Right atrium auricular region (tissue), 2 donors: ENCODE results near the gene THYN1. TPM values are rescaled to one million over a fixed set of nuclear protein-coding genes. Genes with fewer than 3 reads are reported as not detected.

Experiments
- DNase-seq: peaks from one replicate; pipeline ENCODE4 v3.0.0-alpha.2; 2019; ENCODE audit warnings: low spot score
- H3K27ac ChIP-seq, 2 donors: fragments of 200-600 bp; sonication (generic); 1 replicate in 1 of 2; 2 replicates in 1 of 2; pipeline ENCODE4 v1.5.1; 2016 to 2019
- H3K27me3 ChIP-seq, 2 donors: fragments of 200-600 bp; sonication (generic); one replicate each; pipeline versions ENCODE4 v1.5.1 to v1.6.0; 2017 to 2019
- H3K36me3 ChIP-seq: fragments of 200-600 bp; sonication (generic); one replicate; pipeline ENCODE4 v1.5.1; 2016
- H3K4me1 ChIP-seq, 2 donors: fragments of 200-600 bp; sonication (generic); one replicate each; pipeline versions ENCODE4 v1.5.1 to v1.6.0; 2017 to 2019
- H3K4me3 ChIP-seq, 2 donors: fragments of 200-600 bp; sonication (generic); 1 replicate in 1 of 2; 2 replicates in 1 of 2; pipeline ENCODE4 v1.5.1; 2017 to 2019; ENCODE audit warnings: mild to moderate bottlenecking in 1 of 2, moderate library complexity in 1 of 2
- H3K9me3 ChIP-seq, 2 donors: fragments of 200-600 bp; sonication (generic); one replicate each; pipeline ENCODE4 v1.5.1; 2019
- CTCF ChIP-seq, 2 donors: fragments of 200-600 bp; sonication (generic); IDR thresholded peaks; one replicate each; pipeline ENCODE4 v1.5.1; 2019; ENCODE audit warnings: antibody characterized with exemption in 2 of 2
- total RNA-seq, 2 donors: library from RNA; depleted of rRNA; stranded (reverse); fragments of >200 nt; gene quantifications; one replicate each; pipeline ENCODE4 v1.1.0, GENCODE V29; 2016

Gene THYN1
- total RNA-seq, 2 donors from 2014 or later, result 35.8 to 47.1 TPM

- Histone ChIP-seq H3K4me1 (no peaks in the 10 kb centered on the region), H3K4me3 (no peak overlapping the region), H3K9me3 (no peaks in the 10 kb centered on the region), H3K36me3 (peaks cover 33% of the 10 kb centered on the region), H3K27me3 (no peaks in the 10 kb centered on the region), H3K27ac (no peak overlapping the region)
- DNase-seq, result no peak
- no peak for TF ChIP-seq CTCF (IDR thresholded peaks at IDR 0.05)
Observed at GRCh38 chr11:134264966-134265764, 12.0 kb upstream of the THYN1 start.

GRCh38 chr11:134261626-134262488 lies 8.7 kb upstream of the THYN1 start:
- H3K4me1 ChIP-seq, result no peaks in the 10 kb centered on the region
- no peak overlapping the region for H3K27ac ChIP-seq
- H3K27me3 ChIP-seq, result no peaks in the 10 kb centered on the region
- no peak overlapping the region for H3K4me3 ChIP-seq
- no peak for DNase-seq
- peak in 1 of 2 donors; percentile 46 for TF ChIP-seq CTCF (IDR thresholded peaks at IDR 0.05)
- peaks cover 56% of the 10 kb centered on the region for H3K36me3 ChIP-seq
- no peaks in the 10 kb centered on the region for H3K9me3 ChIP-seq

- Histone ChIP-seq H3K4me3 (no peak overlapping the region), H3K36me3 (peaks cover 56% of the 10 kb centered on the region), H3K9me3 (no peaks in the 10 kb centered on the region), H3K4me1 (no peaks in the 10 kb centered on the region), H3K27ac (no peak overlapping the region), H3K27me3 (no peaks in the 10 kb centered on the region)
- no peak for TF ChIP-seq CTCF (IDR thresholded peaks at IDR 0.05)
- DNase-seq, result no peak
Observed at GRCh38 chr11:134260983-134261382, 7.8 kb upstream of the THYN1 start.

GRCh38 chr11:134260503-134260902 lies 7.4 kb upstream of the THYN1 start:
- Histone ChIP-seq H3K27ac (no peak overlapping the region), H3K4me3 (no peak overlapping the region), H3K36me3 (peaks cover 56% of the 10 kb centered on the region), H3K9me3 (no peaks in the 10 kb centered on the region), H3K27me3 (no peaks in the 10 kb centered on the region), H3K4me1 (no peaks in the 10 kb centered on the region)
- no peak for TF ChIP-seq CTCF (IDR thresholded peaks at IDR 0.05)
- DNase-seq, result no peak

- no peak for TF ChIP-seq CTCF (IDR thresholded peaks at IDR 0.05)
Observed at GRCh38 chr11:134258577-134258976, 5.4 kb upstream of the THYN1 start.

More at GRCh38 chr11:134258577-134258976, 5.4 kb upstream of the THYN1 start:
- peaks cover 53% of the 10 kb centered on the region for H3K36me3 ChIP-seq
- H3K9me3 ChIP-seq, result no peaks in the 10 kb centered on the region
- H3K4me1 ChIP-seq, result peaks cover 0 to 10% of the 10 kb centered on the region in 2 donors
- no peak for DNase-seq
- no peaks in the 10 kb centered on the region for H3K27me3 ChIP-seq
- no peak overlapping the region for H3K27ac ChIP-seq
- H3K4me3 ChIP-seq, result no peak overlapping the region
